Measurements from ENCODE around the gene GID4.
A peak's percentile ranks its signal among the peaks of the same experiment; 100 is the strongest.
"Not testable (repeated sequence)": the region's sequence is repeated elsewhere in the genome, so short reads cannot be mapped to it uniquely, and the experiment has no call there.

The GID4 gene

DNA sequence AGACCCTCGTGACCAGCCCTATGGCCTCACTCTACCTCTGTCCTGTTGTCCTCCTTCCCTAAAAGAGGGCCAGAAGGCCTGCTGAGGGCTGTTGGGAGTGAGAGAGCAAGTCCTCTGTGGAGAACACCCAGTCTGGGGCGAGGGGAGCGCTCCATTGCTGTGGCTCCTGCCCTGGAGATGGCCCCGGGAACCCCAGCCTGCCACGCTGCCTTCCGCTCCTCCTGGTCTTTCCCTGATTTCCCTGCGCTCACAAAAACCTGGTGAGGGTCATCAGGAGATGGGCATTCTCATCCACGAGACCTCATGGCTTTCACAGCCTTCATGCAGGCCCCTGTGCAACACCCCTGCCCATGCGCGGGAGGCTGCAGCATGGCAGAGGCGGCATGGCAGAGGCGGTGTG, 45.4 kb upstream of the GID4 start:
- H3K79me2 ChIP-seq (ENCODE audit: control insufficient read depth, insufficient read depth, low read length, poor library complexity) = no peaks in the 10 kb centered on the region
- DNase-seq = no peak
- H3K14ac ChIP-seq (ENCODE audit: low read length) = peak overlapping the region; percentile 9
- peak overlapping the region; percentile 56 for H2BK12ac ChIP-seq (ENCODE audit: low read length)
- no peak overlapping the region for H4K12ac ChIP-seq (ENCODE audit: low read depth, low read length)
- peak overlapping the region; percentile 19 for H2AFZ ChIP-seq (ENCODE audit: insufficient read depth, low read length, poor library complexity)
- H4K8ac ChIP-seq (ENCODE audit: low read depth, low read length) = peak overlapping the region; percentile 64
- no peak overlapping the region for H3K4me2 ChIP-seq (ENCODE audit: low read length)
- H2BK5ac ChIP-seq (ENCODE audit: low read depth, low read length, poor library complexity) = peak overlapping the region; percentile 13
- H3K27me3 ChIP-seq (ENCODE audit: insufficient read depth, low read length) = no peaks in the 10 kb centered on the region
- no peak overlapping the region for H3K4ac ChIP-seq (ENCODE audit: low read depth, low read length)
- H3K4me3 ChIP-seq (ENCODE audit: low read depth, low read length) = peak overlapping the region; percentile 23
- H3K27ac ChIP-seq (ENCODE audit: low read depth, low read length) = peak overlapping the region; percentile 71
- peak overlapping the region; percentile 82 for H4K91ac ChIP-seq (ENCODE audit: low read depth, low read length)
- H3K36me3 ChIP-seq (ENCODE audit: control insufficient read depth in 1 of 2, insufficient read depth in 2 of 2, low read length in 2 of 2) = no peaks in the 10 kb centered on the region
- no peak overlapping the region for H3K9ac ChIP-seq (ENCODE audit: low read length)
- peak overlapping the region; percentile 27 for H2BK120ac ChIP-seq (ENCODE audit: insufficient read depth, low read length, poor library complexity)
- H3K79me1 ChIP-seq (ENCODE audit: low read length) = peaks cover 11% of the 10 kb centered on the region
- H2AK5ac ChIP-seq (ENCODE audit: low read length) = peak overlapping the region; percentile 80
- H3K4me1 ChIP-seq (ENCODE audit: control insufficient read depth in 1 of 2, insufficient read depth in 2 of 2, low read length in 2 of 2) = peaks cover 22 to 23% of the 10 kb centered on the region in 2 experiments
- H3K9me3 ChIP-seq (ENCODE audit: insufficient read depth, low read depth, low read length) = peaks cover 3% of the 10 kb centered on the region
- peak overlapping the region; percentile 15 for H3K18ac ChIP-seq (ENCODE audit: low read length)
- WGBS (ENCODE audit: extremely low coverage, insufficient coverage, insufficient read length) = no CpG with 5 or more reads among the region's 12 CpGs
- no peak overlapping the region for H3K23ac ChIP-seq (ENCODE audit: low read length)

- Histone ChIP-seq H3K18ac (ENCODE audit: low read length) (peak overlapping the region; percentile 15), H3K27ac (ENCODE audit: low read depth, low read length) (peak overlapping the region; percentile 71), H3K79me1 (ENCODE audit: low read length) (peaks cover 11% of the 10 kb centered on the region), H2BK120ac (ENCODE audit: insufficient read depth, low read length, poor library complexity) (peak overlapping the region; percentile 27), H3K79me2 (ENCODE audit: control insufficient read depth, insufficient read depth, low read length, poor library complexity) (no peaks in the 10 kb centered on the region), H3K4me2 (ENCODE audit: low read length) (no peak overlapping the region), H3K9me3 (ENCODE audit: insufficient read depth, low read depth, low read length) (peaks cover 3% of the 10 kb centered on the region), H3K36me3 (ENCODE audit: control insufficient read depth in 1 of 2, insufficient read depth in 2 of 2, low read length in 2 of 2) (no peaks in the 10 kb centered on the region), H3K23ac (ENCODE audit: low read length) (no peak overlapping the region), H2BK5ac (ENCODE audit: low read depth, low read length, poor library complexity) (peak overlapping the region; percentile 13), H4K8ac (ENCODE audit: low read depth, low read length) (peak overlapping the region; percentile 64), H2AK5ac (ENCODE audit: low read length) (peak overlapping the region; percentile 80), H3K9ac (ENCODE audit: low read length) (no peak overlapping the region), H2AFZ (ENCODE audit: insufficient read depth, low read length, poor library complexity) (peak overlapping the region; percentile 19), H3K4ac (ENCODE audit: low read depth, low read length) (no peak overlapping the region), H3K4me3 (ENCODE audit: low read depth, low read length) (peak overlapping the region; percentile 23), H3K14ac (ENCODE audit: low read length) (peak overlapping the region; percentile 9), H2BK12ac (ENCODE audit: low read length) (peak overlapping the region; percentile 56), H3K27me3 (ENCODE audit: insufficient read depth, low read length) (no peaks in the 10 kb centered on the region), H3K4me1 (ENCODE audit: control insufficient read depth in 1 of 2, insufficient read depth in 2 of 2, low read length in 2 of 2) (peaks cover 19 to 20% of the 10 kb centered on the region in 2 experiments), H4K12ac (ENCODE audit: low read depth, low read length) (no peak overlapping the region), H4K91ac (ENCODE audit: low read depth, low read length) (peak overlapping the region; percentile 82)
- peak; percentile 72 to 76 for DNase-seq
- no CpG with 5 or more reads among the region's 18 CpGs for WGBS (ENCODE audit: extremely low coverage, insufficient coverage, insufficient read length)
Observed at GRCh38 chr17:17994271-17995069, 44.7 kb upstream of the GID4 start.

- WGBS (ENCODE audit: extremely low coverage, insufficient coverage, insufficient read length) = no CpG with 5 or more reads among the region's 8 CpGs
- not testable (repeated sequence) for H2AK5ac ChIP-seq (ENCODE audit: low read length); H3K27ac ChIP-seq (ENCODE audit: low read depth, low read length); H3K14ac ChIP-seq (ENCODE audit: low read length); H3K4me3 ChIP-seq (ENCODE audit: low read depth, low read length); H2BK12ac ChIP-seq (ENCODE audit: low read length); H4K12ac ChIP-seq (ENCODE audit: low read depth, low read length); H3K36me3 ChIP-seq (ENCODE audit: control insufficient read depth in 1 of 2, insufficient read depth in 2 of 2, low read length in 2 of 2); H3K9ac ChIP-seq (ENCODE audit: low read length); H3K9me3 ChIP-seq (ENCODE audit: insufficient read depth, low read depth, low read length); H3K79me2 ChIP-seq (ENCODE audit: control insufficient read depth, insufficient read depth, low read length, poor library complexity); H4K91ac ChIP-seq (ENCODE audit: low read depth, low read length); H3K27me3 ChIP-seq (ENCODE audit: insufficient read depth, low read length); H2BK120ac ChIP-seq (ENCODE audit: insufficient read depth, low read length, poor library complexity); H4K8ac ChIP-seq (ENCODE audit: low read depth, low read length); H3K4ac ChIP-seq (ENCODE audit: low read depth, low read length); DNase-seq; H2AFZ ChIP-seq (ENCODE audit: insufficient read depth, low read length, poor library complexity); H3K18ac ChIP-seq (ENCODE audit: low read length); H3K23ac ChIP-seq (ENCODE audit: low read length); H3K4me2 ChIP-seq (ENCODE audit: low read length); H2BK5ac ChIP-seq (ENCODE audit: low read depth, low read length, poor library complexity)
- Histone ChIP-seq H3K4me1 (ENCODE audit: control insufficient read depth in 1 of 2, insufficient read depth in 2 of 2, low read length in 2 of 2) (peaks cover 15 to 16% of the 10 kb centered on the region in 2 experiments), H3K79me1 (ENCODE audit: low read length) (peaks cover 11% of the 10 kb centered on the region)
Observed at GRCh38 chr17:17995887-17996286, 43.3 kb upstream of the GID4 start.

GRCh38 chr17:17998934-17999333, 40.3 kb upstream of the GID4 start:
- peaks cover 7% of the 10 kb centered on the region for H3K9me3 ChIP-seq (ENCODE audit: insufficient read depth, low read depth, low read length)
- no peaks in the 10 kb centered on the region for H3K36me3 ChIP-seq (ENCODE audit: control insufficient read depth in 1 of 2, insufficient read depth in 2 of 2, low read length in 2 of 2)
- no peak overlapping the region for H2BK12ac ChIP-seq (ENCODE audit: low read length)
- H4K8ac ChIP-seq (ENCODE audit: low read depth, low read length) = no peak overlapping the region
- no peak overlapping the region for H2BK5ac ChIP-seq (ENCODE audit: low read depth, low read length, poor library complexity)
- H3K9ac ChIP-seq (ENCODE audit: low read length) = no peak overlapping the region
- H3K23ac ChIP-seq (ENCODE audit: low read length) = no peak overlapping the region
- no CpG with 5 or more reads among the region's 8 CpGs for whole genome bisulfite sequencing (ENCODE audit: extremely low coverage, insufficient coverage, insufficient read length)
- H2AK5ac ChIP-seq (ENCODE audit: low read length) = no peak overlapping the region
- H3K4me2 ChIP-seq (ENCODE audit: low read length) = no peak overlapping the region
- H3K14ac ChIP-seq (ENCODE audit: low read length) = no peak overlapping the region
- H3K4ac ChIP-seq (ENCODE audit: low read depth, low read length) = no peak overlapping the region
- H2AFZ ChIP-seq (ENCODE audit: insufficient read depth, low read length, poor library complexity) = no peak overlapping the region
- H3K27ac ChIP-seq (ENCODE audit: low read depth, low read length) = no peak overlapping the region
- no peak overlapping the region for H3K4me3 ChIP-seq (ENCODE audit: low read depth, low read length)
- H3K79me2 ChIP-seq (ENCODE audit: control insufficient read depth, insufficient read depth, low read length, poor library complexity) = no peaks in the 10 kb centered on the region
- peaks cover 6% of the 10 kb centered on the region for H3K79me1 ChIP-seq (ENCODE audit: low read length)
- no peaks in the 10 kb centered on the region for H3K27me3 ChIP-seq (ENCODE audit: insufficient read depth, low read length)
- no peak overlapping the region for H2BK120ac ChIP-seq (ENCODE audit: insufficient read depth, low read length, poor library complexity)
- H3K4me1 ChIP-seq (ENCODE audit: control insufficient read depth in 1 of 2, insufficient read depth in 2 of 2, low read length in 2 of 2) = peaks cover 13% of the 10 kb centered on the region in 2 experiments
- H4K91ac ChIP-seq (ENCODE audit: low read depth, low read length) = no peak overlapping the region
- no peak for DNase-seq
- H4K12ac ChIP-seq (ENCODE audit: low read depth, low read length) = no peak overlapping the region
- H3K18ac ChIP-seq (ENCODE audit: low read length) = no peak overlapping the region
